NCI-H2081 (cell line): ENCODE results near the gene SERTM2.

Experiments
- DNase-seq, 2 experiments: peaks; one replicate each; lab custom pipeline; 2025; lab: John Stamatoyannopoulos, UW

Gene SERTM2

GRCh38 chrX:111560801-111561200 is 49.4 kb downstream of the SERTM2 start:
- DNase-seq, result no peak

- DNase-seq, result no peak
These were observed 50.4 kb downstream of the SERTM2 start for GRCh38 chrX:111561851-111562250.

- DNase-seq, result no peak
These were observed 56.3 kb downstream of the SERTM2 start for GRCh38 chrX:111567542-111568255.

- DNase-seq, result peak; percentile 3 to 21
These were observed 56.9 kb downstream of the SERTM2 start for GRCh38 chrX:111568354-111568753.

GRCh38 chrX:111568817-111569216 is 57.4 kb downstream of the SERTM2 start:
- DNase-seq, result no peak
